NT2/D1 (cell line): ENCODE results near the gene CDKN2B-AS1.
A peak's percentile ranks its signal among the peaks of the same experiment; 100 is the strongest.

Experiments used
- DNase-seq: peaks from one replicate; pipeline ENCODE4 v3.0.0-alpha.2; 2011; ENCODE audit warnings: low read depth, low spot score
- H3K27me3 ChIP-seq: 2 replicates; pipeline ENCODE4 v1.6.0; 2011; ENCODE audit warnings: mild to moderate bottlenecking; ENCODE audit not compliant: insufficient read length, insufficient read depth
- H3K36me3 ChIP-seq: 2 replicates; pipeline ENCODE4 v1.6.1; 2011; ENCODE audit warnings: mild to moderate bottlenecking, low read length, mixed read lengths; ENCODE audit not compliant: insufficient read depth, insufficient read length
- H3K4me1 ChIP-seq: 2 replicates; pipeline ENCODE4 v1.5.1; 2011; ENCODE audit not compliant: insufficient read depth, insufficient read length
- H3K4me3 ChIP-seq: 2 replicates; pipeline ENCODE4 v1.5.1; 2011; ENCODE audit warnings: low read depth; ENCODE audit not compliant: insufficient read length
- H3K9ac ChIP-seq: 2 replicates; pipeline ENCODE4 v1.6.0; 2011; ENCODE audit warnings: low read depth; ENCODE audit not compliant: insufficient read length
- H3K9me3 ChIP-seq: 2 replicates; pipeline ENCODE4 v1.5.1; 2011; ENCODE audit warnings: mild to moderate bottlenecking, low read length; ENCODE audit not compliant: insufficient read depth
- SUZ12 ChIP-seq: IDR thresholded peaks from 2 replicates; pipeline ENCODE4 v1.6.1; 2011; ENCODE audit not compliant: insufficient read length, insufficient read depth; ENCODE audit errors: extremely low read depth
- YY1 ChIP-seq: IDR thresholded peaks from 2 replicates; pipeline ENCODE4 v1.6.1; 2011; ENCODE audit not compliant: insufficient read length, insufficient read depth
- ZNF274 ChIP-seq: IDR thresholded peaks from 2 replicates; pipeline ENCODE4 v1.6.1; 2011; ENCODE audit warnings: mild to moderate bottlenecking, low read depth, low read length

CDKN2B-AS1 gene

DNA sequence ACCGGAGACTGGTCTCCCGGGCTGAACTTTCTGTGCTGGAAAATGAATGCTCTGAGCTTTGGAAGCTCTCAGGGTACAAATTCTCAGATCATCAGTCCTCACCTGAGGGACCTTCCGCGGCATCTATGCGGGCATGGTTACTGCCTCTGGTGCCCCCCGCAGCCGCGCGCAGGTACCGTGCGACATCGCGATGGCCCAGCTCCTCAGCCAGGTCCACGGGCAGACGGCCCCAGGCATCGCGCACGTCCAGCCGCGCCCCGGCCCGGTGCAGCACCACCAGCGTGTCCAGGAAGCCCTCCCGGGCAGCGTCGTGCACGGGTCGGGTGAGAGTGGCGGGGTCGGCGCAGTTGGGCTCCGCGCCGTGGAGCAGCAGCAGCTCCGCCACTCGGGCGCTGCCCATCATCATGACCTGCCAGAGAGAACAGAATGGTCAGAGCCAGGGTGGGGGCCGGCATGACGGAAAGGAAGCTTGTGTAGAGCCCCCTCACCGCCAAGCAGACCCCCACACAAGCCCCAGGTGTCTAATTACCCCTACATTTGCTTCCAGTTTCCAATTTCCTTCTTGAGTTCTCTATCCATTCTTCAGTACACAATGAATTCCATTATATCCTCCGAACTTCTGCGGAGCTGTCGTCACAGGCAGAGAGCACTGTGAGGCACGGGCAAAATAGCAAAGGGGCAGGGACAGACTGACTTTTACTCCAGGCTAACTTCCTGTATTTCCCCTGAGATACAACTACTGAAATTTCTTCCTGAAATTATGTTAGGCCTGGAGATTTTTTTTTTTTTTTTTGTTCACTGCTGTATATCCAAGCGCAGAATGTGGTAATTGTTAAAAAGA, 23.6 kb upstream of the CDKN2B-AS1 start:
- no peak for DNase-seq
- Histone ChIP-seq H3K9me3 (no peaks in the 10 kb centered on the region), H3K27me3 (peaks cover 100% of the 10 kb centered on the region), H3K4me1 (peaks cover 7% of the 10 kb centered on the region), H3K4me3 (peak overlapping the region; percentile 19), H3K9ac (no peak overlapping the region), H3K36me3 (no peaks in the 10 kb centered on the region)
- TF ChIP-seq SUZ12 (peak; percentile 97), ZNF274 (no peak)

DNA sequence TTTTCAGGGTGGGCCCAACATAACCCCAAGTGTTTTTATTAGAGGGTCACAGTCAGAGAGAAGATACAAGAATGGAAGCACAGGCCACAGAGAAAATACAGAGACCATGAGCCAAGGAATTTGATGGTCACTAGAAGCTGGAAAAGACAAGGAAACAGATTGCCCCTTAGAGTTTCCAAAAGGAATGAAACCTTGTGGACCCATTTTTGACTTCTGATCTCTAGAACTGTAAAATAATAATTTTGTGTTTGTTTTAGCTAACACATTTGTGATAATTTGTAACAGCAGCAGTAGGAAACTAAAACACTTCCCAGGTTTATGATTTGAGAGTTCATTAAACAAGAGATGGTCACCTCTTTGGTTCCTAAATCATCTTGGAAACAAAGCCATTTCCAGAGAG, 22.2 kb upstream of the CDKN2B-AS1 start:
- no peak for DNase-seq
- Histone ChIP-seq H3K9ac (no peak overlapping the region), H3K9me3 (no peaks in the 10 kb centered on the region), H3K4me3 (no peak overlapping the region), H3K36me3 (no peaks in the 10 kb centered on the region), H3K27me3 (peaks cover 100% of the 10 kb centered on the region), H3K4me1 (peaks cover 5% of the 10 kb centered on the region)
- TF ChIP-seq YY1 (no peak), ZNF274 (no peak), SUZ12 (no peak)

DNA sequence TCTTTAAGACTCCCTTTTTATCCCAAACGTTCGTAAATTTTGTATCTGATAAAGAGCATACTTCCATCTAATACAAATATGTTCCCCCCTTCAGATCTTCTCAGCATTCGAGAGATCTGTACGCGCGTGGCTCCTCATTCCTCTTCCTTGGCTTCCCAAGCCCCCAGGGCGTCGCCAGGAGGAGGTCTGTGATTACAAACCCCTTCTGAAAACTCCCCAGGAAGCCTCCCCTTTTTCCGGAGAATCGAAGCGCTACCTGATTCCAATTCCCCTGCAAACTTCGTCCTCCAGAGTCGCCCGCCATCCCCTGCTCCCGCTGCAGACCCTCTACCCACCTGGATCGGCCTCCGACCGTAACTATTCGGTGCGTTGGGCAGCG, 20.3 kb upstream of the CDKN2B-AS1 start:
- Histone ChIP-seq H3K4me1 (no peaks in the 10 kb centered on the region), H3K36me3 (no peaks in the 10 kb centered on the region), H3K4me3 (peak overlapping the region; percentile 50), H3K9me3 (no peaks in the 10 kb centered on the region), H3K27me3 (peaks cover 99% of the 10 kb centered on the region), H3K9ac (peak overlapping the region; percentile 37)
- TF ChIP-seq YY1, result no peak
- no peak for TF ChIP-seq ZNF274
- no peak for TF ChIP-seq SUZ12
- no peak for DNase-seq

DNA sequence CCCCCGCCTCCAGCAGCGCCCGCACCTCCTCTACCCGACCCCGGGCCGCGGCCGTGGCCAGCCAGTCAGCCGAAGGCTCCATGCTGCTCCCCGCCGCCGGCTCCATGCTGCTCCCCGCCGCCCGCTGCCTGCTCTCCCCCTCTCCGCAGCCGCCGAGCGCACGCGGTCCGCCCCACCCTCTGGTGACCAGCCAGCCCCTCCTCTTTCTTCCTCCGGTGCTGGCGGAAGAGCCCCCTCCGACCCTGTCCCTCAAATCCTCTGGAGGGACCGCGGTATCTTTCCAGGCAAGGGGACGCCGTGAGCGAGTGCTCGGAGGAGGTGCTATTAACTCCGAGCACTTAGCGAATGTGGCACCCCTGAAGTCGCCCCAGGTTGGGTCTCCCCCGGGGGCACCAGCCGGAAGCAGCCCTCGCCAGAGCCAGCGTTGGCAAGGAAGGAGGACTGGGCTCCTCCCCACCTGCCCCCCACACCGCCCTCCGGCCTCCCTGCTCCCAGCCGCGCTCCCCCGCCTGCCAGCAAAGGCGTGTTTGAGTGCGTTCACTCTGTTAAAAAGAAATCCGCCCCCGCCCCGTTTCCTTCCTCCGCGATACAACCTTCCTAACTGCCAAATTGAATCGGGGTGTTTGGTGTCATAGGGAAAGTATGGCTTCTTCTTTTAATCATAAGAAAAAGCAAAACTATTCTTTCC, 19.7 kb upstream of the CDKN2B-AS1 start:
- no peaks in the 10 kb centered on the region for H3K9me3 ChIP-seq
- H3K4me1 ChIP-seq, result no peaks in the 10 kb centered on the region
- peak overlapping the region; percentile 50 for H3K4me3 ChIP-seq
- DNase-seq, result no peak
- H3K9ac ChIP-seq, result peak overlapping the region; percentile 37
- no peaks in the 10 kb centered on the region for H3K36me3 ChIP-seq
- peaks cover 99% of the 10 kb centered on the region for H3K27me3 ChIP-seq
- TF ChIP-seq ZNF274, result no peak

DNA sequence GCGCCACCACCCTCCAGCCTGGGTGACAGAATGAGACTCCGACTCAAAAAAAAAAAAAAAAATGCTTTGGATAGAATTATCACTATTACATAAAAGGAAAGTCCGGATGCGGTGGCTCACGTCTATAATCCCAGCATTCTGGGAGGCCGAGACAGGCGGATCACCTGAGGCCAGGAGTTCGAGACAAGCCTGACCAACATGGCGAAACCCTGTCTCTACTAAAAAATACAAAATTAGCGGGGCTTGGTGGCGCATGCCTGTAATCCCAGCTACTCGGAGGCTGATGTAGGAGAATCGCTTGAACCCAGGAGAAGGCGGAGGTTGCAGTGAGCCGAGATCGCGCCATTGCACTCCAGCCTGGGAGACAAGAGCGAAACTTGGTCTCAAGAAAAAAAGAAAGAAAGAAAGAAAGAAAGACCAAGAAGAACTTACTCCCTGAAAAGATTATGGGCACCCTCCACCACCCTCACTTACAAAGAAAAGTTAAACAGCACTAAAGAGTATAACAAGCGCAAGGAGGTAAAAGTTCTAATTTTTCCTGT, 18.2 kb upstream of the CDKN2B-AS1 start:
- H3K9ac ChIP-seq, result no peak overlapping the region

DNA sequence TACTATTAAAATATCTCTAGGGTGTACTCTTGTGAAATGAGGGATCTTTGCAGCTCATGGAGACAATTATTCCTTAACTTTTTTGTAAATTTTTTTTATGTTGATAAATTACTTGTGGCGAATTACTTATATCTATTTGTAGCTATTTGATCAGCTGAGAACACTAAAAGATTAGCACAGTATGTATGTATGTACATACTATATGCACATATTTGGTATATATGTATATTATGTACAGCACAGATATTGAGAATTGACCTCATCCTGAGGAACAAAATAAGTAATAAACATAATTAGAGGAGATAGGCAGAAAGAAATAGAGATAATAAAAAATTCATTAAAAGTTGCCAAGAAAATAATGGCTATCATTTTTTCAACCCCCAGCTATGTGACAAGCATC, 12.2 kb upstream of the CDKN2B-AS1 start:
- no peaks in the 10 kb centered on the region for H3K36me3 ChIP-seq
- H3K4me3 ChIP-seq, result no peak overlapping the region
- H3K4me1 ChIP-seq, result no peaks in the 10 kb centered on the region
- DNase-seq, result no peak
- H3K9me3 ChIP-seq, result no peaks in the 10 kb centered on the region
- no peak overlapping the region for H3K9ac ChIP-seq
- TF ChIP-seq YY1 (no peak), SUZ12 (no peak)
- peaks cover 67% of the 10 kb centered on the region for H3K27me3 ChIP-seq

More for the DNA sequence above, 18.2 kb upstream of the CDKN2B-AS1 start:
- Histone ChIP-seq H3K4me1 (no peaks in the 10 kb centered on the region), H3K9me3 (no peaks in the 10 kb centered on the region), H3K36me3 (no peaks in the 10 kb centered on the region), H3K4me3 (no peak overlapping the region), H3K27me3 (peaks cover 90% of the 10 kb centered on the region)
- no peak for TF ChIP-seq YY1
- no peak for TF ChIP-seq SUZ12
- no peak for TF ChIP-seq ZNF274
- DNase-seq, result no peak

DNA sequence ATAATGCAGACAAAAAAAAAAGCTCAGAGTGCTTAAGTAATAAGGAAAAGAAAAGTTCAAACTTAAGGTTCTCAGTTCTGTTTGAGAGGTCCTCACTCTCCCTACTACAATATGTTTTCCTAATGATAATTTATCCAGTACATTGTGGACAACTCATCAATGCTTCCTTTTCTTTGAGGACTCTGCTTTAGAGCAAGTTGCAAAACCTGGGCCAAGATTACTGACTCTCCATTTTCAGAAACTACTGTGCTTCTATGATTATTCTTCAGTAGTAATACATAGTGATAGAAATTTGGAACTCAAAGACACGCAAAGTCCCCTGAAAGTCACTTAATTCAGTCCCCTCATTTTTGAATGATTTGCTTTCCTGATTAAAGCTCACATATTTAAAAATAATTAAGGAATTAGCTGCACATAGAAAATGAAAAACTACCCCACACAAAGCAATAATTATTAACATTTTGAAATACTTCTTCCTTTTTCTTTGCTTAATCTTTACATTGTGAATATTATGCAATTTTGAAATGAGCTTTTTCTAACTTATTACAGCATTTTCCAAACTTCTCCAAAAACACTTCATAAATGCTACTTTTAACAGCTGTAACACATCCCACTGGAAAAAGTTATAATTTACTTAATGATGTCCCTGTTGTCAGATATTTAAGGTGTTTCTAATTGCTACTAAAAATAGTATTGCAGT, 11.6 kb upstream of the CDKN2B-AS1 start:
- Histone ChIP-seq H3K9ac (no peak overlapping the region), H3K4me3 (no peak overlapping the region), H3K27me3 (peaks cover 67% of the 10 kb centered on the region), H3K9me3 (no peaks in the 10 kb centered on the region), H3K36me3 (no peaks in the 10 kb centered on the region), H3K4me1 (no peaks in the 10 kb centered on the region)
- TF ChIP-seq SUZ12, result no peak
- TF ChIP-seq YY1, result no peak
- no peak for TF ChIP-seq ZNF274
- no peak for DNase-seq
